SU-DHL-6 (cell line): ENCODE measurements around the gene ADIPOR2.

Source experiments
- CTCF ChIP-seq: fragments of 200-600 bp; sonication (generic); IDR thresholded peaks from one replicate; pipeline ENCODE4 v1.5.1; 2017; ENCODE audit warnings: antibody characterized with exemption, mild to moderate bottlenecking, low read length, moderate library complexity; ENCODE audit not compliant: insufficient read depth, poor library complexity, severe bottlenecking
- EZH2phosphoT487 ChIP-seq: fragments of 200-600 bp; sonication (generic), shearing (Covaris generic); conservative IDR thresholded peaks from 2 replicates; pipeline ENCODE4 v1.6.1; 2018; ENCODE audit warnings: mild to moderate bottlenecking, antibody characterized with exemption, low read length, moderate library complexity, mixed read lengths

DNA sequence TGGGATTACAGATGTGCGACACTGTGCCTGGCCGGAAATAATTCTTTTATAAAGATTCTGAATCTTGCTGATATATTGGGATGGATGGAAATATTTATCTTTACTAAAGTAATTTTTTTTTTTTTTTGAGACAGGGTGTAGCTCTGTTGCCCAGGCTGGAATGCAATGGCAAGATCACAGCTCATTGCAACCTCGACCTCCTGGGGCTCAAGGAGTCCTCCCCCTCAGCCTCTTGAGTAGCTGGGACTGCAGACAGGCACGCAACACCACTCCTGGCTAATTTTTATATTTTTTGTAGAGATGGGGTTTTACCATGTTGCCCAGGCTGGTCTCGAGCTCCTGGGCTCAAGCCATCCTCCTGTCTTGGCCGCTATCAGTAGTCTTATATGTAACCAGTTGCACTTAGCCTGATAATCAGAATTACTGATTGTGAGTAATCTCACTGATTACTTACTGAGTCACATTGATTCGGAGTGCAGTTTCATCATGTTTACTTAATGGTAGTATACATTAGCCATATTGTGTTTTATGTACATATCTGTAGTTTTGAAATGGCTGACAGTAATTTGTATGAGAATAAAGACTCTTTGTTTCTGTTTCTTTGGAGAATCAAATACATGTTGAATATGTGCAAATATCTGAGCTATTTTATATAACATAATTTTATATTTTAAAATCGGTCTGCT is 79.1 kb downstream of the ADIPOR2 start:
- TF ChIP-seq CTCF, result no peak
- TF ChIP-seq EZH2phosphoT487, result no peak
